ENCODE measurements around the gene RPP25.

The RPP25 gene

DNA sequence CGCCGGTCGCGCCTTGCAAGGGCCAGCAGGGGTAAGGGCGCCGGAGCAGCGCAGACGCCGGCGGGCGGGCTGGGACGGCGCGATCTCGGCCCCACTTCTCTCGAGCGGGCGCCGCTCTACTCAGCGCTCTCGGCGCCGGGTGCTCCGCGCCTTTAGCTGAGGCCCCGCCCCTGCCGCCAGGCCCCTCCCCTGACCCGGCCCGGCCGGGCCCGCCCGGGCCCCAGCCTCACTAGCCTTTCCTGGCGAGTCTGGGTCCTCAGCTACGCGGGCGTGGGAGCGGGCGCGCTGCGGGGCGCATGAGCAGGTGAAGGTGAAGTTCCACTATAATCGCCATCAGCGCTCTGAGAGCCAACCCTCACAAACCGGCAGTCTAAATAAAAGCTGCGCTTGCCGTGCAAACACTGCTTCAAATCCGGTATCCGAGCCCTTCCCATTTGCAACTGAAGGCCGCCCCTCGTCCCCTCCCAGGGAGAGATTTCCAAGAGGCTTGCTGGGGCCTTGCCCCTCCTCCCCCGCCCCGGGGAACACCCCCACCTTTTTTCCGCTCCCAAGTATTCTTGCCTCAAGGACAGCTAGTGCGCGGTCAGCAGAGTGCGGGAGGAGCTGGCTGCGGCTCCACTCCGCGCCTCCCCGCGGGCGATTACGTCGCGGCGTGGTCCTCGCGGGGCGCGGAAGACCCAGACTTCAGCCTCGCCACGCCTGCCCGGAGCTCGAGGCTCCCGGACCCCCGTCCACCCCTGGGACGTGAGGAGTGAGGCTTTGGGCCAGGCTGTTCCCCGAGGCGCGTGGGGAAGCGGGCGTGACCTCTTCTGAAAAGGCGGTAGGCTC is at the start of gene RPP25:
TSS of gene RPP25 (minus strand) at position 125 of the 828 bp plus-strand sequence. CDS start 189 bp downstream, outside the sequence.
- DNase-seq (ENCODE audit: low read depth), result peak; percentile 89

DNA sequence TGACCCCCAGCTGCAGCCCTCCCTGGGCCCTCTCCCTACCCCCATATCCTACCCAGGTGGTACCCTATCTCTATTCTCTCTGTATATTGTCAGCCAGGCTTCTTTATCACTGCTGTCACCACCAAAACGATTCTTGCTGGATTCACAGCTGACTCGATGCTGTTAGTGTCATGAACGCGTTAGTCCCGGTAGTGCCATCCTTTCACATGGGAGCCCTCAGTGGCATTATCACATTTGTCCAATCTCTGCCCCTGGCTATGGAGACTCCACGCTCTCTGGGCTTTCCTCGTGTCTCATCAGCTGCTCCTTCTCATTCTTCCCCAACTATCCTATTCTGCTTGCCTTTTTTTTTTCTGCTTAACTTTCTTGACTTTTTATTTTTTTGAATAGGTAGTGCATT is 45.8 kb upstream of the RPP25 start:
- DNase-seq (ENCODE audit: low read depth), result no peak

DNA sequence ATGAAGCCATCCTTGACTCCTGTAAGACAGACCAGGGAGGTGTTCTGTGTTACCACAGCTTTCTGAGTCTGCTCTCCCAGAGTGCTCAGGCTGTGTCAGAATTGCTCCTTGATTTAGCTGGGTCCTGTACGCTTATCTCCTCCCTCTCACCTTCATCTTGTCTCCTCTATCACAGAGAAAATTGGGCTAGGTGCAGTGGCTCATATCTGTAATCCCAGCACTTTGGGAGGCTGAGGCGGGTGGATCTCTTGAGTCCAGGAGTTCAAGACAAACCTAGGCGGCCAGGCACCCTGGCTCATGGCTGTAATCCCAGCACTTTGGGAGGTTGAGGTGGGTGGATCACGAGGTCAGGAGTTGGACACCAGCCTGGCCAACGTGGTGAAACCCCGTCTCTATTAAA is 44.7 kb upstream of the RPP25 start:
- no peak for DNase-seq (ENCODE audit: low read depth)

DNA sequence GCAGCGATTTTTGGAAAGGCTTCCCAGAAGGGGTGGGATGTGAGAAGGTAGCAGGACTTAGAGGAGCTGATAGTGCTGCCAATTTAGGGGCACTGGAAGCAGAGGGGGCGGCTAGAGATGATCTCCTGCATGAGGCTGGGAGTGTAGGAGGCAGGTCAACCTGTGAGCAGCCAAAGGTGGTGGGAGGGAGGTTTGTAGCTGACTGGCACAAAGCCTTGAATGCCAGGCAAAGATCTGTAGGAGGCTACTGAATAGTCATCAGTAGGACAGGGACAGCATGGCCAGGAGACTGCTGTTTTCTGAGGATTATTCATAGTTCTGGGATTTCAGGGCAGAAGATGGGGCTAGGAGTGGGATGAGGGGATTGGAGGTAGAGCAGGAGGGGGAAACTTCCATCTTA is 41.0 kb upstream of the RPP25 start:
- DNase-seq (ENCODE audit: low read depth), result no peak

DNA sequence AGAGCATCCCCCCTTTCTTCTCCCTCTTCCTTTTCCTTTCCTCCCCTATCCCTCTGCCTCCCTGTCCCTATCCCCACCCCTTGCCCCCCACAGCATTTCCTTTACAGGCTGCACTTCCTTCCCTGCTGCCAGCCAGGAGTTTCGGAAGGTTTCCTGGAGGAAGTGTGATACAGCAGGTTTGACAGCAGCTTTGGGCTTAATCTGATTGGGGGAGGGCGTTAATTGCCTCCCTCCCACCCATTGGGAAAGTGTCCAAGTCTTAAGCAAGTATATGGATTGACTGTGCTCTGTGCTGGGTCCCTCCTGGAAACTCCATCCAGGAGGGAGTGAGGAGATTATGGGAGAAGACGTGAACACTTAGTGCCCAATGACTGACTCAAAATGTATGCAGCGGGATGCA is 40.6 kb upstream of the RPP25 start:
- DNase-seq (ENCODE audit: low read depth), result no peak

DNA sequence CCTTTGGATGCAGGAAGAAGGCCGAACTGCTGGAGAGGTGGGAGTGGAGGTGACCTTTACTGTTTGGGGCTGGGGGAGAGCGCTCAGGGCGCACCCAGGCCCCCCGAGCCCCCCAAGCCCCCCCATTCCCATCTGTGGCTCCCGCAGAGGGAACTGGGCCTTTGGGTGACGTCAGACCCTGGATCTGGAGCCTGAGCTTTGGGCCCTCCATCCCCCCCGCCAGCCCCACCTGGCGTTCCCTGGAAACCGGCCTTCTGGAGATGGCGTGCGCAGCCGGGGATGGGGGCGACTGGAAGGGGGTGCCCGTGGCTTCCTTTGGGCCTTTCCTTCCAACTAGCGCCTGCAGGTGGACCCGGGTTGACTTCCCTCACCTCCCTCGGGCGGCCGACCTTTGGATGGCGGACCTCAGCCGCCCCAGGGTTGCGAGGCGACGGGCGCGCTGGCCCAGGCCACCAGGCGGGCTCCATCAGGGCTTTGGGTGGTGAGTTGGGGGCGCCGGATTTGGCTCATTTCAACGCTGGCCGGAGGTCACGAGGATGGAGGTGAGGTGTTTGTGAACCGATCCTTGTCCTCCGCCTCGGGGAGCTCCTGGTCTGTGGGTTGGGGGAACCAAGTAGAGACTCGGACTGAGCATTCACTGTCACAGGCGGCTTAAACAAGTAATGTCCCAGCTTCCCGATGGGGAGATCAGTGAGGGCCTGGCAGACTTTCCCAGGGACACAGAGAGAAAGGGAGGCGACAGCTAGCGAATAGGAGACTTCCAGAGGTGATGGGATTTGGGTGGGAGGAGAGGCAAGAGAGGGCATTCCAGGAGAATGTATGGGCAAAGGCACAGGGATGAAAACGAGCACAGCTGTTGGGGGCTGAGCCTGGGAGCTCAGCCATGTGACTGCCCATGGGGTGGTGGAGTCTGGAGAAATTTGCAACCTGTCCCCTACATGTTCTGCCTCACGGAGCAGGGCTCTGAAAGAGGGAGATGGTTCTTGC is 39.5 kb upstream of the RPP25 start:
- no peak for DNase-seq (ENCODE audit: low read depth)

- DNase-seq (ENCODE audit: low read depth), result peak; percentile 51
These were observed 38.7 kb upstream of the RPP25 start, which contains the start of gene SCAMP5 for GRCh38 chr15:74995182-74995778. SCAMP5 (plus strand) TSS chr15:74995563; CDS start chr15:75011840, 16,277 bp downstream.

- no peak for DNase-seq (ENCODE audit: low read depth)
These were observed 38.1 kb upstream of the RPP25 start for GRCh38 chr15:74994685-74995084.

DNA sequence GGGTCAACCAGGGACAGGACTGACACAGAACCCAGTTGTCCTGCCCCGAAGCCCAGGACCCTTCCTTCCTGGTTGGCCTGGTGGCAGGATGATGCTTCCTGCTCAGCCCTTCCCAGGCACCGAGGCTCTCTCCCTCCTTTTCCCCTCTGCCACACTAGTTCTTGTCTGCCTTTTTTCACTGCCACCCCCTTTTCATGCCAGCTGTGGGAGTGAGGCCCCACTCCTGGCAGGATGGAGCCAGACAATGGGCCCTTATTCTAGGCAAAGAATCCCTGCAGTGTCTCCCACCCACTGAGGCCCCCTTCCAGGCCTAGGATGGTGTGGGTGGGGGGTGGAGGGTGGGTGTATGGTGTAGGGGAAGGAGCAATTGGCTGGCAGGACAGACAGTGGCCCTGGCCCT is 37.7 kb upstream of the RPP25 start:
- no peak for DNase-seq (ENCODE audit: low read depth)

GRCh38 chr15:74992619-74993018 is 36.0 kb upstream of the RPP25 start:
- DNase-seq (ENCODE audit: low read depth), result no peak

DNA sequence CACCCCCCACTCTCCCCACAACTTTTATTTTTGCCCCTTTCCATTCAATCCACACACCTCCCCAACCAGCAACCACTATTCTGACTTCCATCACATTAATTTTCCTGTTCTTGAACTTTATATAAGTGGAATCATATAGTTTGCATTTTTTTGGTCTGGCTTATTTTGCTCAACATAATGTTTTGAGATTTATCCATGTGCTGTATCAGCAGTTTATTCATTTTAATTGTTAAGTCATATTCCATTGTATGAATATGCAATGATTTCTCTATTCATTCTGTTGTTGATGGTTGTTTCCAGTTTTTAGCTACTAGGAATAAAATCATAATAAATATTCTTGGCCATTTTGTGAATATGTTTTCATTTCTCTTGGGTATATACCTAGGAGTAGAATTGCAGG is 33.0 kb upstream of the RPP25 start:
- DNase-seq (ENCODE audit: low read depth), result no peak

- DNase-seq (ENCODE audit: low read depth), result peak; percentile 29
These were observed 31.6 kb upstream of the RPP25 start for GRCh38 chr15:74988007-74988800.

DNA sequence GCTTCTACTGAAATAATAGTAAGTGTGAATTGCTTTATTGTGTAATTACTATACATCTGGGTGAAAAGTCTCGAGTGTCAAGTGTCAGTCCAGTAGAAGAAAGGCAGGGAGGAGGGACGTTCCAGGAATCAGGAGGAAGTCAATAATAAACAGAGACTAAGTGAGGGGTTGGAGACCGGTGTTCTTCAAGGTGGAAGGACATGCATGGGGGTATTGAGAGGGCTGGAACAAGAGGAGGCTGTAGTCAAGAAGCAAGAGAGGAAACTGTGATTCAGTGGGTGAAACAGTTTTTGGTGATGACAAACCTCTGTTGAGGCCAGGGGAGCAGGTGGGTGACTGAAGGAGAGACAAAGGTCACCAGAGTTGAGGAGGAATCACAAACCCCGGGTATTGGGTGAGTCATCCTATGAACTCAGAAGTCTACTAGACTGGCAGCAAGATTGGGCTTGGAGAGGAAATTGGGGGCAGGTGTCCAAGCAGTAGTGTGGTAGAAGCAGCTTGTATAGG is 27.2 kb upstream of the RPP25 start:
- no peak for DNase-seq (ENCODE audit: low read depth)

GRCh38 chr15:74982183-74982582 is 25.6 kb upstream of the RPP25 start:
- DNase-seq (ENCODE audit: low read depth), result no peak

- no peak for DNase-seq (ENCODE audit: low read depth)
These were observed 21.9 kb upstream of the RPP25 start for GRCh38 chr15:74978503-74978902.

GRCh38 chr15:74978077-74978476 is 21.5 kb upstream of the RPP25 start:
- no peak for DNase-seq (ENCODE audit: low read depth)

GRCh38 chr15:74977599-74977998 is 21.0 kb upstream of the RPP25 start:
- DNase-seq (ENCODE audit: low read depth), result no peak

DNA sequence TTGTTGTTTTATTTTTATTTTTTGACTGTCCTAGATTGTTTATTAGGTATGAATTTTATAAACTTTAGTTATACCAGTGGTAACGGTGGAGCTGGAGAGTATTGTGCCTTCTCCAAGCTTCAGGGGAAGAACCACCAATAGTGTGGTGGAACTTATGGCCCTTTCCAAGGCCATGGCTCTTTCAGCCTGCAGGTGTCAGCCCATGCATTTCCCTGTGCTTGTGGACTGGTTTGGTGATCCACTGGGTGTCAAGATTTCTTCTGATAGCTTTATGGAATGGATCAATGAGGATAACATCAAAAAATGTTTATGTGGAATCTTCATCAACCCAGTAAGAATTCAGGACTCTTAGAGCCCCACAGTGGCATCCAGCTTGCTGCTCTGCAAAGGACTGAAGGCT is 19.6 kb upstream of the RPP25 start:
- no peak for DNase-seq (ENCODE audit: low read depth)

- no peak for DNase-seq (ENCODE audit: low read depth)
These were observed 11.1 kb upstream of the RPP25 start for GRCh38 chr15:74967670-74968069.

DNA sequence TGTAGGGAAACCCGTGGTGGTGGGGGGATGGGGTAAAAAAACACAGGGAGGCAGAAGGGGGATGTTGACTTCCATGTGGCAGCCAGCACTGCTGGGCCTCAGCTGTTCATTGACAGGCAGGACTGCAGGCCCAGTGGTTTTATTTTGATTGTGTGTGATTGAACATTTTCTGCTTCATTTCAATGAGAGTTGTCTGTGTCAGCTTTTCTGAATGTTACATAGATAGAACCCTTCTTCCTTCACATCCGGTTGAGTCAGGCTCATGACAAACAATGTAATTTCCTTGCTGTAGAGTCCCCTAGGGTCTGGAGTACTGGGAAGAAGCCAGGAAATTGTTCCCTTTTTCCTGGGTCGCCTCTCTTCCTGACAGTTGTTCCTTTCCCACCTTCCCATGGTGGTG is 8.2 kb upstream of the RPP25 start:
- no peak for DNase-seq (ENCODE audit: low read depth)

DNA sequence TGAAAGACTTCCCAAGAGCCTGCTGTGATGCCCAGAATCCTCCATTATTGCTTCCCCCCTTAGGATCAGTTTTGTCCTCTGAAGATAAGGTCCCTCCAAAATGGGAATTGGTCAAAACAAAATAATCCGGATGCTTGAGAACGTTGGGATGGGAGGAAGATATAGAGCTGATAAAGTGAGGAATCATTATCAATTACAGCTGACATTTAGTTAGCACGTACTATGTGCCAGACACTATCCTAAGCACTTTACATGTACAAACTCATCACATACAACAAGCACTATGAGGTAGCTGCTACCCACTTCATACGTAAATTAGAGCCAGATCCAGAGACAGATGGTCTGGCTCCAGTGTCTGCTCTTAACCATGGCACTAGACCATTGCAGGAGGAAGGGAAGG is 6.6 kb upstream of the RPP25 start:
- DNase-seq (ENCODE audit: low read depth), result no peak
